Measurements from ENCODE around the gene CNDP2. TPM values are rescaled to one million over a fixed set of nuclear protein-coding genes. Genes with fewer than 3 reads are reported as not detected.

CNDP2 gene
- total and polyA plus RNA-seq, 2 of the 13 experiments (the other 11 are each of a cell fraction or from before 2014, with no cell fraction given) = 64.7 to 80.8 TPM

DNA sequence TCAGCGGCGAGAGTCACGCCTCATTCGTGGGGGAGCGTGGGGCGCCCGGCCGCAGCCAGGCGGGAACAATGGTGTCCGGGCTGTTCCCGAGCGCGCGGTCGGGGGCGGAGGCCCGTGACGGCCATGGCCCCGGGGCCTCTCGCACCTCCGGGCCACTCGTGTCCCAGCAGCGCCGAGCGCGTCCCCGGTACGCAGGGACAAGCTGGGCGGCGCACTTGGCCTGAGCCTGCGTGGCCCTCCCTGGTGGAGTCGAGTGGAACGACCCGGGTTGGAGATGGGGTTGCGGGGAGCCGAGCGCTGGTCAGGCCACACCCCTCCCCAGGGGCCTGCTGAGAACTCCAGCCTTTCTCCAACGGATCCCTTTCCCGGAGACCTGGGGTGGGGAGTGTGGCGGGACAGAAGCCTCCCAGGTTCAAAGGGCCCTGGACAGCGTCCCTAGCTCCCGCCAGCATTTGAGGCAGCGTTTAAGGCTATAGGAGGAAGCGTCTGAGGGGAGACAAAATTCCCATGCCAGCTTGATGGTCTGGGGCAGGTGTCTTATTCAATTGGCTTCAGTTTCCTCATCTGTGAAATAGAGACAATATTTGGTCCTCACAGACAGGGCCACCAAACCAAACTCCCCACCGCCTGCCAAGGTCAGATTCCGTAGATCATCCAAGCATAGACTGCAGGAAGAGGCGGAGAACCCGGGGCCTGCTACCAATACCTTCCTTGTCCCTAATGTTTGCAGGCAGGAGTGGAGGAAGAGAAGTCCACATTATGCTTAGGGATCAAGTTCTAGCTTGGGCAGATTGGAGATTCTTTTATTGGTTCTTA lies 553 bp downstream of the CNDP2 start:
- Histone ChIP-seq H3K27me3 (ENCODE audit: control insufficient read depth in 1 of 2, insufficient read depth in 2 of 2, low read length in 2 of 2) (no peaks in the 10 kb centered on the region; a peak in 1 of 5 replicates), H3K27ac (ENCODE audit: extremely low read length, insufficient read depth, low read length) (peak overlapping the region; percentile 87), H3K4me2 (ENCODE audit: low read depth, low read length) (peak overlapping the region; percentile 83), H3K79me2 (ENCODE audit: insufficient read depth, low read length) (peaks cover 32% of the 10 kb centered on the region), H2AFZ (ENCODE audit: low read length) (no peak overlapping the region), H3K4me3 (replicated peaks in 1 of 3; ENCODE audit: insufficient read depth in 1 of 3, low read depth in 2 of 3, low read length in 3 of 3) (peak overlapping the region; percentile 84 to 90 (median 89)), H3K9me3 (ENCODE audit: low read length) (peaks cover 8% of the 10 kb centered on the region), H3K36me3 (replicated peaks in 1 of 2; ENCODE audit: control insufficient read depth in 1 of 2, insufficient read depth in 2 of 2, low read length in 2 of 2) (peaks cover 4 to 9% of the 10 kb centered on the region in 2 experiments), H3K4me1 (ENCODE audit: insufficient read depth, low read length) (peaks cover 41% of the 10 kb centered on the region), H3K9ac (ENCODE audit: insufficient read depth, low read depth, low read length) (peak overlapping the region; percentile 96), H4K20me1 (ENCODE audit: insufficient read depth, low read length) (peaks cover 4% of the 10 kb centered on the region; the same call in 1 of the 2 replicates)
- CTCF ChIA-PET (ENCODE audit: low intra/inter-chr PET ratio, low total read pairs) = no interaction called here
- POLR2A ChIA-PET = interaction anchor here (0.7 to 3.2 kb wide), 14 partner anchors 8 to 280 kb away, joined by 3 to 59 read pairs (median 4); no protein-coding TSS in a partner anchor
- 1% methylated on average over 38 of the region's 48 CpGs for WGBS (ENCODE audit: low lambda C conversion rate)
- no TSS peak for BruUV-seq (replicated peaks)
- peak; percentile 85 for ATAC-seq
- in situ Hi-C loops (cut with HindIII; ENCODE audit: extremely low pct_ligation_motif_present, low pct_unique_long_range_greater_than_20kb) = loop anchor here (5.0 to 25.0 kb wide), 2 partner anchors 46 to 309 kb away; no protein-coding TSS in a partner anchor
- peak; percentile 65 for DNase-seq (ENCODE audit: low spot score)
- FAIRE-seq = peak; percentile 86
- intact Hi-C loops (cut with micrococcal nuclease; ENCODE audit: unreplicated experiment) = loop anchor here (1.0 to 5.0 kb wide), 4 partner anchors 46 to 349 kb away; partner anchors contain the start of genes FBXO15, TIMM21 and ZNF407
- TF ChIP-seq SP2 (CRISPR knock-in tag; IDR thresholded peaks at IDR 0.05) (no peak), ZNF501 (CRISPR knock-in tag; IDR thresholded peaks at IDR 0.05) (no peak; the same call in 1 of the 2 replicates), ZNF207 (IDR thresholded peaks at IDR 0.05; ENCODE audit: borderline replicate concordance) (no peak), IRF2 (CRISPR knock-in tag; IDR thresholded peaks at IDR 0.05) (no peak; the same call in 1 of the 2 replicates), ZFP36L1 (CRISPR knock-in tag; IDR thresholded peaks at IDR 0.05) (no peak), YEATS4 (CRISPR knock-in tag; IDR thresholded peaks at IDR 0.05; ENCODE audit: borderline replicate concordance) (no peak), ARHGAP35 (CRISPR knock-in tag; IDR thresholded peaks at IDR 0.05; ENCODE audit: borderline replicate concordance) (0 out of 2 replicates have a peak, but pooled peaks have one; percentile 28), CBFB (CRISPR knock-in tag; IDR thresholded peaks at IDR 0.05) (no peak; the same call in 1 of the 2 replicates), ETV6 (CRISPR knock-in tag; conservative IDR thresholded peaks at IDR 0.05) (no peak), CEBPB (IDR thresholded peaks at IDR 0.05; ENCODE audit: borderline replicate concordance, low read depth, low read length) (no peak), ZNF780A (CRISPR knock-in tag; IDR thresholded peaks at IDR 0.05) (no peak), KMT2A (CRISPR knock-in tag; IDR thresholded peaks at IDR 0.05) (no peak), ZNF20 (CRISPR knock-in tag; IDR thresholded peaks at IDR 0.05) (no peak), HNRNPLL (IDR thresholded peaks at IDR 0.05; ENCODE audit: low read depth, low read length, poor library complexity, severe bottlenecking) (no peak)
- TF ChIP-seq, protein P1, sequence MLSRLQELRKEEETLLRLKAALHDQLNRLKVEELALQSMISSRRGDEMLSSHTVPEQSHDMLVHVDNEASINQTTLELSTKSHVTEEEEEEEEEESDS (CRISPR knock-in tag; IDR thresholded peaks at IDR 0.05; ENCODE audit: borderline replicate concordance) = 0 out of 2 replicates have a peak, but pooled peaks have one; percentile 33
- TF ChIP-seq, protein P2, sequence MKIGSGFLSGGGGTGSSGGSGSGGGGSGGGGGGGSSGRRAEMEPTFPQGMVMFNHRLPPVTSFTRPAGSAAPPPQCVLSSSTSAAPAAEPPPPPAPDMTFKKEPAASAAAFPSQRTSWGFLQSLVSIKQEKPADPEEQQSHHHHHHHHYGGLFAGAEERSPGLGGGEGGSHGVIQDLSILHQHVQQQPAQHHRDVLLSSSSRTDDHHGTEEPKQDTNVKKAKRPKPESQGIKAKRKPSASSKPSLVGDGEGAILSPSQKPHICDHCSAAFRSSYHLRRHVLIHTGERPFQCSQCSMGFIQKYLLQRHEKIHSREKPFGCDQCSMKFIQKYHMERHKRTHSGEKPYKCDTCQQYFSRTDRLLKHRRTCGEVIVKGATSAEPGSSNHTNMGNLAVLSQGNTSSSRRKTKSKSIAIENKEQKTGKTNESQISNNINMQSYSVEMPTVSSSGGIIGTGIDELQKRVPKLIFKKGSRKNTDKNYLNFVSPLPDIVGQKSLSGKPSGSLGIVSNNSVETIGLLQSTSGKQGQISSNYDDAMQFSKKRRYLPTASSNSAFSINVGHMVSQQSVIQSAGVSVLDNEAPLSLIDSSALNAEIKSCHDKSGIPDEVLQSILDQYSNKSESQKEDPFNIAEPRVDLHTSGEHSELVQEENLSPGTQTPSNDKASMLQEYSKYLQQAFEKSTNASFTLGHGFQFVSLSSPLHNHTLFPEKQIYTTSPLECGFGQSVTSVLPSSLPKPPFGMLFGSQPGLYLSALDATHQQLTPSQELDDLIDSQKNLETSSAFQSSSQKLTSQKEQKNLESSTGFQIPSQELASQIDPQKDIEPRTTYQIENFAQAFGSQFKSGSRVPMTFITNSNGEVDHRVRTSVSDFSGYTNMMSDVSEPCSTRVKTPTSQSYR (CRISPR knock-in tag; IDR thresholded peaks at IDR 0.05; ENCODE audit: borderline replicate concordance) = no peak
- TF ChIP-seq, protein P3, sequence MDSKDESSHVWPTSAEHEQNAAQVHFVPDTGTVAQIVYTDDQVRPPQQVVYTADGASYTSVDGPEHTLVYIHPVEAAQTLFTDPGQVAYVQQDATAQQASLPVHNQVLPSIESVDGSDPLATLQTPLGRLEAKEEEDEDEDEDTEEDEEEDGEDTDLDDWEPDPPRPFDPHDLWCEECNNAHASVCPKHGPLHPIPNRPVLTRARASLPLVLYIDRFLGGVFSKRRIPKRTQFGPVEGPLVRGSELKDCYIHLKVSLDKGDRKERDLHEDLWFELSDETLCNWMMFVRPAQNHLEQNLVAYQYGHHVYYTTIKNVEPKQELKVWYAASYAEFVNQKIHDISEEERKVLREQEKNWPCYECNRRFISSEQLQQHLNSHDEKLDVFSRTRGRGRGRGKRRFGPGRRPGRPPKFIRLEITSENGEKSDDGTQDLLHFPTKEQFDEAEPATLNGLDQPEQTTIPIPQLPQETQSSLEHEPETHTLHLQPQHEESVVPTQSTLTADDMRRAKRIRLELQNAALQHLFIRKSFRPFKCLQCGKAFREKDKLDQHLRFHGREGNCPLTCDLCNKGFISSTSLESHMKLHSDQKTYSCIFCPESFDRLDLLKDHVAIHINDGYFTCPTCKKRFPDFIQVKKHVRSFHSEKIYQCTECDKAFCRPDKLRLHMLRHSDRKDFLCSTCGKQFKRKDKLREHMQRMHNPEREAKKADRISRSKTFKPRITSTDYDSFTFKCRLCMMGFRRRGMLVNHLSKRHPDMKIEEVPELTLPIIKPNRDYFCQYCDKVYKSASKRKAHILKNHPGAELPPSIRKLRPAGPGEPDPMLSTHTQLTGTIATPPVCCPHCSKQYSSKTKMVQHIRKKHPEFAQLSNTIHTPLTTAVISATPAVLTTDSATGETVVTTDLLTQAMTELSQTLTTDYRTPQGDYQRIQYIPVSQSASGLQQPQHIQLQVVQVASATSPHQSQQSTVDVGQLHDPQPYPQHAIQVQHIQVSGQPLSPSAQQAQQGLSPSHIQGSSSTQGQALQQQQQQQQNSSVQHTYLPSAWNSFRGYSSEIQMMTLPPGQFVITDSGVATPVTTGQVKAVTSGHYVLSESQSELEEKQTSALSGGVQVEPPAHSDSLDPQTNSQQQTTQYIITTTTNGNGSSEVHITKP (CRISPR knock-in tag; IDR thresholded peaks at IDR 0.05; ENCODE audit: low read depth) = peak; percentile 26; the same call in 1 of the 2 replicates

Measured in HepG2 (cell line).